ENCODE measurements around the gene KLHL26.

GRCh38 chr19:18587561-18587960, 49.3 kb upstream of the KLHL26 start:
- no peak for TF ChIP-seq CTCF (conservative IDR thresholded peaks at IDR 0.05; ENCODE audit: low read depth, low read length)
- no peak for TF ChIP-seq EZH2phosphoT487 (IDR thresholded peaks at IDR 0.05; ENCODE audit: borderline replicate concordance, low read length)
- no peak for TF ChIP-seq EZH2 (IDR thresholded peaks at IDR 0.05; ENCODE audit: low read length, unreplicated experiment)
